GM12878 (cell line): ENCODE measurements around the gene MTIF2. TPM values are rescaled to one million over a fixed set of nuclear protein-coding genes. Genes with fewer than 3 reads are reported as not detected.

Source experiments
- ATAC-seq: fragments of 200-7000 bp; cut with Tn5 transposase; 3 replicates; pipeline ENCODE4 v1.9.1; 2020; ENCODE audit warnings: mild to moderate bottlenecking, moderate library complexity
- BruUV-seq: library from RNA; stranded (reverse); fragments of 400-500 nt; replicated peaks from 2 replicates; lab custom pipeline; 2021; lab: Mats Ljungman, UMichigan
- CTCF ChIA-PET: fragments of 300-600 bp; sonication (Branson Sonifier 250); formaldehyde crosslinking; extraction: SDS; loops from one replicate; lab custom pipeline; 2021; ENCODE audit warnings: inconsistent platforms; lab: Yijun Ruan, JAX
- POLR2A ChIA-PET: fragments of 350-600 bp; formaldehyde crosslinking; extraction: SDS; loops from one replicate; lab custom pipeline; 2021; ENCODE audit warnings: inconsistent platforms; lab: Charles Lee
- RAD21 ChIA-PET: fragments of 300-600 bp; sonication (Branson Sonifier 250); formaldehyde crosslinking; loops from one replicate; lab custom pipeline; 2023; ENCODE audit warnings: antibody characterized with exemption; ENCODE audit not compliant: unreplicated experiment; lab: Charles Lee
- SMC1A ChIA-PET: fragments of 300-600 bp; sonication (Branson Sonifier 250); formaldehyde crosslinking; loops from one replicate; lab custom pipeline; 2023; ENCODE audit not compliant: unreplicated experiment, uncharacterized antibody; lab: Charles Lee
- DNase-seq: peaks from one replicate; pipeline ENCODE4 v3.0.0-alpha.2; 2011; ENCODE audit warnings: low read depth, low spot score
- FAIRE-seq: peaks from 3 replicates; lab custom pipeline; 2011; peaks lifted over from hg19 to GRCh38; lab: Jason Lieb, UNC
- H2AFZ ChIP-seq: 2 replicates; pipeline ENCODE4 v1.6.0; 2011; ENCODE audit warnings: low read depth, low read length, control low read depth; ENCODE audit not compliant: control insufficient read depth
- H3K27ac ChIP-seq: 2 replicates; pipeline ENCODE4 v1.5.1; 2011; ENCODE audit warnings: control low read depth; ENCODE audit not compliant: control insufficient read depth, insufficient read depth
- H3K27me3 ChIP-seq, 2 experiments: replicated peaks in 1 of 2; 2 replicates each; pipeline versions ENCODE4 v1.6.0 to v1.6.1; 2011; ENCODE audit warnings: low read length in 1 of 2; ENCODE audit not compliant: control insufficient read depth in 2 of 2, insufficient read depth in 2 of 2
- H3K36me3 ChIP-seq, 2 experiments: 2 replicates each; pipeline ENCODE4 v1.5.1; 2011; ENCODE audit warnings: low read length in 1 of 2; ENCODE audit not compliant: control insufficient read depth in 2 of 2, insufficient read depth in 2 of 2
- H3K4me1 ChIP-seq: 2 replicates; pipeline ENCODE4 v1.6.1; 2011; ENCODE audit warnings: mild to moderate bottlenecking, low read length, moderate library complexity, mixed read lengths; ENCODE audit not compliant: control insufficient read depth, insufficient read depth
- H3K4me2 ChIP-seq: 2 replicates; pipeline ENCODE4 v1.6.0; 2011; ENCODE audit warnings: control low read depth; ENCODE audit not compliant: control insufficient read depth, insufficient read depth
- H3K4me3 ChIP-seq: fragments of 200-600 bp; sonication (generic); 2 replicates; pipeline ENCODE4 v1.5.1; 2016
- H3K79me2 ChIP-seq: 2 replicates; pipeline ENCODE4 v1.6.0; 2011; ENCODE audit warnings: low read length; ENCODE audit not compliant: control insufficient read depth, insufficient read depth
- H3K9ac ChIP-seq: 2 replicates; pipeline ENCODE4 v1.8.0; 2011; ENCODE audit warnings: low read length, control low read depth, mixed read lengths; ENCODE audit not compliant: control insufficient read depth, insufficient read depth
- H3K9me3 ChIP-seq: replicated peaks from 3 replicates; pipeline ENCODE4 v1.5.1; 2011; ENCODE audit warnings: mild to moderate bottlenecking, low read length; ENCODE audit not compliant: control insufficient read depth, insufficient read depth
- H4K20me1 ChIP-seq: 2 replicates; pipeline ENCODE4 v1.6.0; 2011; ENCODE audit not compliant: control insufficient read depth, insufficient read depth
- BCL11A ChIP-seq: IDR thresholded peaks from 2 replicates; pipeline ENCODE4 v1.6.1; 2011; ENCODE audit warnings: low read depth, low read length
- EED ChIP-seq: sonication (generic); IDR thresholded peaks from 2 replicates; pipeline ENCODE4 v1.6.1; 2016; ENCODE audit warnings: antibody characterized with exemption, low read depth
- SRF ChIP-seq, 2 experiments: IDR thresholded peaks; 2 replicates each; pipeline ENCODE4 v1.6.1; 2011; ENCODE audit warnings: low read depth in 2 of 2, low read length in 2 of 2, mild to moderate bottlenecking in 1 of 2, moderate library complexity in 1 of 2
- TCF12 ChIP-seq: IDR thresholded peaks from 2 replicates; pipeline ENCODE4 v1.6.1; 2011; ENCODE audit warnings: low read depth, mild to moderate bottlenecking, low read length
- TCF3 ChIP-seq: IDR thresholded peaks from 2 replicates; pipeline ENCODE4 v1.6.1; 2012; ENCODE audit warnings: low read depth, mild to moderate bottlenecking, low read length, borderline replicate concordance; ENCODE audit not compliant: insufficient read depth
- ZNF384 ChIP-seq: IDR thresholded peaks from 2 replicates; pipeline ENCODE4 v1.6.1; 2012; ENCODE audit warnings: low read depth, mild to moderate bottlenecking, low read length, improper control_type of control experiment, borderline replicate concordance
- ZSCAN29 ChIP-seq: fragments of 450-650 bp; IDR thresholded peaks from 2 replicates; pipeline ENCODE4 v1.6.1; 2017; ENCODE audit warnings: mild to moderate bottlenecking, moderate library complexity
- WGBS: methylation state at CpG from one replicate; pipeline ENCODE4 v1.1.6; 2016; ENCODE audit warnings: low lambda C conversion rate; ENCODE audit not compliant: insufficient replicate concordance, insufficient coverage; ENCODE audit errors: missing lambda C conversion rate; 5-methylcytosine and 5-hydroxymethylcytosine counted together
- in situ Hi-C: fragments of 300-500 bp; cut with MboI; formaldehyde crosslinking; loops from 9 replicates; pipeline ENCODE4 v1.14.3; 2018; ENCODE audit warnings: mixed read lengths
- intact Hi-C: fragments of 100-400 bp; cut with micrococcal nuclease; formaldehyde crosslinking; loops from one replicate; pipeline ENCODE4 v1.14.2; 2022; ENCODE audit not compliant: unreplicated experiment
- polyA plus RNA-seq, 11 experiments: library from polyadenylated mRNA; depleted of rRNA in 4 of 11; unstranded in 6 of 11; stranded (reverse) in 5 of 11; fragments of >200 nt; fragmentation: Nextera tagmentation in 4 of 11; fragmentation: Illumina TruSeq in 1 of 11; extraction: Ambion mirVana in 4 of 11; extraction: Trizol in 1 of 11; gene quantifications; 1 replicate in 1 of 11; 2 replicates in 10 of 11; pipeline versions ENCODE4 v1.2.1 to v1.2.3, GENCODE V29; 2011 to 2016; ENCODE audit warnings: inconsistent platforms in 2 of 11, missing spikeins in 2 of 11, low read depth in 1 of 11
- total RNA-seq, 4 experiments: library from RNA; depleted of rRNA in 3 of 4; stranded (reverse); fragments of >200 nt in 3 of 4; fragmentation: Illumina TruSeq in 1 of 4; extraction: Trizol in 1 of 4; gene quantifications; 2 replicates each; pipeline versions ENCODE4 v1.2.1 to v1.2.3, GENCODE V29; 2013 to 2021
- TF ChIP-seq, protein P1 (sequence below), 3 experiments: IDR thresholded peaks in 2 of 3; conservative IDR thresholded peaks in 1 of 3; 2 replicates each; pipeline ENCODE4 v1.5.1; 2011; ENCODE audit warnings: low read depth in 3 of 3, low read length in 3 of 3, mild to moderate bottlenecking in 3 of 3, control low read depth in 2 of 3, moderate library complexity in 2 of 3, inconsistent platforms in 1 of 3, mixed read lengths in 1 of 3; ENCODE audit not compliant: control insufficient read depth in 2 of 3, insufficient read depth in 1 of 3; ENCODE audit errors: extremely low read depth in 1 of 3
- TF ChIP-seq, protein P2 (sequence below): IDR thresholded peaks from 2 replicates; pipeline ENCODE4 v1.6.1; 2012; ENCODE audit warnings: mild to moderate bottlenecking, low read depth, low read length

Gene MTIF2
- total and polyA plus RNA-seq, 10 of the 15 experiments (the other 5 are each of a cell fraction or from before 2014, with no cell fraction given): 26.4 to 63.7 (median 40.0) TPM

DNA sequence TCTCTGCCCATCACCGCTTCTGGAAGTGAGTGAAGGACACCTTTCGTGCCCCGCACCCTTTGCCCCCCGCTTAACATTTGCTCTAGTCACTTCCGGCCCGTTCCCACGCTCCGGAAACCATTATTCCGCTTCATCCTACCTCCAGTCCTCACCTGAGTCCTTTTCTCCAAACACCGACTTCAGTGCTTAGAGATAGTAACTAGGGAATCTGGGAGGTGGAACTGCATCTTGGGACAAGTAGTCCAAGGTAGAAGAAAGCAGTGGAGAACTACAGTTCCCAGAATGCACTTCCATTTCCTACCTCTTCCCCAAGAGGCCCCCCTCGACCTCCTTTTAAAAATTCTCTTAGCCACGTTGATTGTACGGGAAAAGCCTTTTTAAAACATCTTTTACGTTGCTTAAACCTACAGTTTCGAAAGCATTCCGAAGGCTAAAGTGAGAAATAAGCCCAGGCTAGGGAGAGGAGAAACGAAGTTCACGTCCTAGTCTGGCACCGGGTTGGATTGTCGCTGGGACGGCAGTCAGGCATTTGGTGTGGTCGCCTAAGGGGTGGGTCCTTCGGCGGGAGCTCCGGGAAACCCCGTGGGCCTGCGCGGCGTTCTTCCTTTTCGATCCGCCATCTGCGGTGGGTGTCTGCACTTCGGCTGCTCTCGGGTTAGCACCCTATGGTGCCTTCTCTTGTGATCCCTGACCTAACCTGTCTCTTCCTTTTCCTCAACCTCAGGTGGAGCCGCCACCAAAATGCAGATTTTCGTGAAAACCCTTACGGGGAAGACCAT lies 36.8 kb downstream of the MTIF2 start, which contains the start of the genes CLHC1 and RPS27A (continued):
- TF ChIP-seq, protein P1, sequence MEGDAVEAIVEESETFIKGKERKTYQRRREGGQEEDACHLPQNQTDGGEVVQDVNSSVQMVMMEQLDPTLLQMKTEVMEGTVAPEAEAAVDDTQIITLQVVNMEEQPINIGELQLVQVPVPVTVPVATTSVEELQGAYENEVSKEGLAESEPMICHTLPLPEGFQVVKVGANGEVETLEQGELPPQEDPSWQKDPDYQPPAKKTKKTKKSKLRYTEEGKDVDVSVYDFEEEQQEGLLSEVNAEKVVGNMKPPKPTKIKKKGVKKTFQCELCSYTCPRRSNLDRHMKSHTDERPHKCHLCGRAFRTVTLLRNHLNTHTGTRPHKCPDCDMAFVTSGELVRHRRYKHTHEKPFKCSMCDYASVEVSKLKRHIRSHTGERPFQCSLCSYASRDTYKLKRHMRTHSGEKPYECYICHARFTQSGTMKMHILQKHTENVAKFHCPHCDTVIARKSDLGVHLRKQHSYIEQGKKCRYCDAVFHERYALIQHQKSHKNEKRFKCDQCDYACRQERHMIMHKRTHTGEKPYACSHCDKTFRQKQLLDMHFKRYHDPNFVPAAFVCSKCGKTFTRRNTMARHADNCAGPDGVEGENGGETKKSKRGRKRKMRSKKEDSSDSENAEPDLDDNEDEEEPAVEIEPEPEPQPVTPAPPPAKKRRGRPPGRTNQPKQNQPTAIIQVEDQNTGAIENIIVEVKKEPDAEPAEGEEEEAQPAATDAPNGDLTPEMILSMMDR (IDR thresholded peaks at IDR 0.05 in 2 of 3, conservative IDR thresholded peaks at IDR 0.05 in 1 of 3; ENCODE audit: control insufficient read depth in 2 of 3, extremely low read depth in 1 of 3, insufficient read depth in 1 of 3, low read depth in 3 of 3, low read length in 3 of 3): no peak
- no peak for TF ChIP-seq BCL11A
- TF ChIP-seq TCF3: peak; percentile 67; the same call in 1 of the 2 replicates
- TF ChIP-seq ZNF384: no peak
- TF ChIP-seq TCF12: peak; percentile 58; the same call in 1 of the 2 replicates

DNA sequence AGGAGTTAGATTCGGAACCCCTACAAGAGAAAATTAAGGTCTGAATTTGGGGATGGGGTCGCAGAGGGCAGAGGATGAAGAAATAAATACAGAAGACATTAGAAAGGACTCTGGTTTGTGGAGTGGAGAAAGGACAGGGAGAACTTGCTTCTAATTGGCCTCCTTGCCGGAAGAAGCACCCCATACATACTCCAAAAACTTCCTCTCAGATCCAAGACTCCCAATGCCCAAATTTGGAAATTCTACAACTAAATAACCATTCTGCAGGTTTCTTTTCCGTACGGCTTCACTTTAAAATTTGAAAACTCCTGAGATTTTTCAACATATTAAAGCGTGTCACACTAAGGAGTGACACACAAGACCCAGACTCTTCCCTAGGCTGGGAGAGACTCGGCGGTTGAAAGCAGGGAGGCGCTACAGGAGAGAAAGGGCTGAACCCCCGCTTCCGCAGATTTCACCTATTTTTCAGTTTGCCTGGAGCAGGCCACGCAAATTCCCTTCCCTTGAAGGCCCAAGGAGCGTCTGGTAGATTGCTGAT lies 37.4 kb downstream of the MTIF2 start:
- peak overlapping the region; percentile 98 for H3K9ac ChIP-seq
- H3K36me3 ChIP-seq: peaks cover 1 to 20% of the 10 kb centered on the region in 2 experiments; a peak in 3 of 4 replicates
- H3K4me3 ChIP-seq: peak overlapping the region; percentile 93
- TF ChIP-seq SRF (IDR thresholded peaks at IDR 0.05; ENCODE audit: low read depth in 2 of 2, low read length in 2 of 2) (peak in 1 of 2 experiments; percentile 81; a peak in 2 of 4 replicates), BCL11A (no peak), EED (peak; percentile 13; the same call in 1 of the 2 replicates), ZSCAN29 (no peak)
- TF ChIP-seq, protein P2, sequence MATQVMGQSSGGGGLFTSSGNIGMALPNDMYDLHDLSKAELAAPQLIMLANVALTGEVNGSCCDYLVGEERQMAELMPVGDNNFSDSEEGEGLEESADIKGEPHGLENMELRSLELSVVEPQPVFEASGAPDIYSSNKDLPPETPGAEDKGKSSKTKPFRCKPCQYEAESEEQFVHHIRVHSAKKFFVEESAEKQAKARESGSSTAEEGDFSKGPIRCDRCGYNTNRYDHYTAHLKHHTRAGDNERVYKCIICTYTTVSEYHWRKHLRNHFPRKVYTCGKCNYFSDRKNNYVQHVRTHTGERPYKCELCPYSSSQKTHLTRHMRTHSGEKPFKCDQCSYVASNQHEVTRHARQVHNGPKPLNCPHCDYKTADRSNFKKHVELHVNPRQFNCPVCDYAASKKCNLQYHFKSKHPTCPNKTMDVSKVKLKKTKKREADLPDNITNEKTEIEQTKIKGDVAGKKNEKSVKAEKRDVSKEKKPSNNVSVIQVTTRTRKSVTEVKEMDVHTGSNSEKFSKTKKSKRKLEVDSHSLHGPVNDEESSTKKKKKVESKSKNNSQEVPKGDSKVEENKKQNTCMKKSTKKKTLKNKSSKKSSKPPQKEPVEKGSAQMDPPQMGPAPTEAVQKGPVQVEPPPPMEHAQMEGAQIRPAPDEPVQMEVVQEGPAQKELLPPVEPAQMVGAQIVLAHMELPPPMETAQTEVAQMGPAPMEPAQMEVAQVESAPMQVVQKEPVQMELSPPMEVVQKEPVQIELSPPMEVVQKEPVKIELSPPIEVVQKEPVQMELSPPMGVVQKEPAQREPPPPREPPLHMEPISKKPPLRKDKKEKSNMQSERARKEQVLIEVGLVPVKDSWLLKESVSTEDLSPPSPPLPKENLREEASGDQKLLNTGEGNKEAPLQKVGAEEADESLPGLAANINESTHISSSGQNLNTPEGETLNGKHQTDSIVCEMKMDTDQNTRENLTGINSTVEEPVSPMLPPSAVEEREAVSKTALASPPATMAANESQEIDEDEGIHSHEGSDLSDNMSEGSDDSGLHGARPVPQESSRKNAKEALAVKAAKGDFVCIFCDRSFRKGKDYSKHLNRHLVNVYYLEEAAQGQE: no peak
- BruUV-seq: TSS peak; percentile 82
- ChIA-PET RAD21 (no interaction called here), CTCF (interaction anchor here (1.0 kb wide), 1 partner anchor 63 kb away, joined by 4 read pairs; no protein-coding TSS in a partner anchor), SMC1A (no interaction called here), POLR2A (no interaction called here)
- peak overlapping the region; percentile 98 for H3K27ac ChIP-seq
- intact Hi-C loops (loop anchor here (2.0 to 5.0 kb wide), 4 partner anchors 36 to 386 kb away; partner anchors contain the start of genes MTIF2, PPP4R3B and RTN4), in situ Hi-C loops (no loop called here)
- H3K4me2 ChIP-seq: peak overlapping the region; percentile 85
- no peaks in the 10 kb centered on the region for H3K9me3 ChIP-seq
- 8% methylated on average over 13 of the region's 13 CpGs for WGBS
- DNase-seq: no peak
- peaks cover 3% of the 10 kb centered on the region; the same call in 1 of the 2 replicates for H3K4me1 ChIP-seq
- peaks cover 53% of the 10 kb centered on the region for H3K79me2 ChIP-seq
- ATAC-seq: peak; percentile 2; the same call in 2 of the 3 replicates
- no peak for FAIRE-seq
- H4K20me1 ChIP-seq: no peaks in the 10 kb centered on the region
- no peaks in the 10 kb centered on the region for H3K27me3 ChIP-seq
- H2AFZ ChIP-seq: peak overlapping the region; percentile 98
